ENCODE data around the gene SLC25A29. TPM values are rescaled to one million over a fixed set of nuclear protein-coding genes. Genes with fewer than 3 reads are reported as not detected.
"Not testable (repeated sequence)": the region's sequence is repeated elsewhere in the genome, so short reads cannot be mapped to it uniquely, and the experiment has no call there.

The SLC25A29 gene
- total and polyA plus RNA-seq, 2 of the 4 experiments (the other 2 are of a cell fraction), result 6.5 to 37.7 TPM

- H3K4me3 ChIP-seq (ENCODE audit: insufficient read depth, low read depth, low read length); H3K18ac ChIP-seq (ENCODE audit: low read depth, low read length); H4K5ac ChIP-seq (ENCODE audit: low read depth, low read length); BruUV-seq (replicated peaks); H4K20me1 ChIP-seq (ENCODE audit: insufficient read depth, low read length); H4K8ac ChIP-seq (ENCODE audit: low read depth in 2 of 2, low read length in 2 of 2); H2BK20ac ChIP-seq (ENCODE audit: low read depth, low read length); H3K14ac ChIP-seq (replicated peaks; ENCODE audit: low read depth, low read length); H3K4me2 ChIP-seq (ENCODE audit: low read depth, low read length); H3K9me3 ChIP-seq (ENCODE audit: control insufficient read depth, insufficient read depth, low read length); H3K9me1 ChIP-seq (ENCODE audit: insufficient read depth, low read length); H3K4me1 ChIP-seq (ENCODE audit: control insufficient read depth, insufficient read depth, low read length); H2BK15ac ChIP-seq (ENCODE audit: low read depth, low read length); H3K27me3 ChIP-seq (ENCODE audit: control insufficient read depth, insufficient read depth, low read length); H3K9ac ChIP-seq (ENCODE audit: low read depth, low read length); H2AFZ ChIP-seq (replicated peaks; ENCODE audit: low read length, poor library complexity); H2BK120ac ChIP-seq (ENCODE audit: low read depth, low read length); ATAC-seq (ENCODE audit: low read depth); in situ Hi-C loops (cut with MboI; ENCODE audit: low sequenced_read_pairs); DNase-seq; H2AK9ac ChIP-seq (replicated peaks; ENCODE audit: low read depth, low read length, poor library complexity); POLR2A ChIA-PET (ENCODE audit: unreplicated experiment); H3K4ac ChIP-seq (ENCODE audit: low read depth, low read length); H3K56ac ChIP-seq (ENCODE audit: extremely low read depth, insufficient read depth, low read length); H3K27ac ChIP-seq (ENCODE audit: insufficient read depth, low read length); dilution Hi-C loops (cut with HindIII; ENCODE audit: low sequenced_read_pairs, unreplicated experiment); H2BK5ac ChIP-seq (ENCODE audit: low read depth, low read length, poor library complexity, severe bottlenecking); H2AK5ac ChIP-seq (ENCODE audit: low read depth, low read length); H4K91ac ChIP-seq (ENCODE audit: insufficient read depth, low read depth, low read length); H3K23ac ChIP-seq (ENCODE audit: low read depth, low read length): not testable (repeated sequence)
- intact Hi-C loops (cut with micrococcal nuclease), result loop anchor here (5.0 kb wide), 1 partner anchor 89 kb away; the partner anchor contains the start of gene WDR25
- 98% methylated on average over 6 of the region's 8 CpGs; no CpG with 5 or more reads in 1 of the 2 experiments for WGBS, 2 experiments (ENCODE audit: extremely low coverage in 2 of 2, insufficient read length in 1 of 2)
- CTCF ChIA-PET, result interaction anchor here (1.1 kb wide), 1 partner anchor 9 kb away, joined by 3 read pairs; no protein-coding TSS in a partner anchor
- peaks cover 38% of the 10 kb centered on the region for H3K36me3 ChIP-seq (ENCODE audit: control insufficient read depth, insufficient read depth, low read length)
- peaks cover 0 to 63% of the 10 kb centered on the region in 2 experiments; a peak in 3 of 4 replicates for H3K79me1 ChIP-seq (ENCODE audit: low read depth in 1 of 2, low read length in 2 of 2)
Measured at GRCh38 chr14:100287998-100288295, 18.3 kb downstream of the SLC25A29 start.

Data from IMR-90 (cell line).